ENCODE data around the gene ASB15. TPM values are rescaled to one million over a fixed set of nuclear protein-coding genes. Genes with fewer than 3 reads are reported as not detected.

The ASB15 gene
- total and polyA plus RNA-seq, 2 of the 13 experiments (the other 11 are each of a cell fraction or from before 2014, with no cell fraction given) = not detected

- TF ChIP-seq ZNF563 (CRISPR knock-in tag; IDR thresholded peaks at IDR 0.05) (no peak), TAF15 (IDR thresholded peaks at IDR 0.05; ENCODE audit: low read depth, low read length, poor library complexity, severe bottlenecking) (no peak), SP5 (CRISPR knock-in tag; IDR thresholded peaks at IDR 0.05; ENCODE audit: borderline replicate concordance, low read depth) (peak; percentile 22; the same call in 1 of the 2 replicates), HMG20A (CRISPR knock-in tag; IDR thresholded peaks at IDR 0.05; ENCODE audit: borderline replicate concordance) (no peak), SRF (IDR thresholded peaks at IDR 0.05; ENCODE audit: low read depth, low read length) (no peak), TBL1XR1 (IDR thresholded peaks at IDR 0.05; ENCODE audit: borderline replicate concordance, low read length, partially characterized antibody) (no peak), ZBTB20 (CRISPR knock-in tag; IDR thresholded peaks at IDR 0.05; ENCODE audit: borderline replicate concordance, low read depth) (no peak), AGO2 (optimal IDR thresholded peaks at IDR 0.05; ENCODE audit: low read depth, low read length) (no peak), HCFC1 (IDR thresholded peaks at IDR 0.05; ENCODE audit: low read depth, low read length) (no peak), RNF2 (conservative IDR thresholded peaks at IDR 0.05; ENCODE audit: low read depth) (no peak), ZNF333 (CRISPR knock-in tag; IDR thresholded peaks at IDR 0.05; ENCODE audit: borderline replicate concordance) (no peak), ZNF737 (CRISPR knock-in tag; IDR thresholded peaks at IDR 0.05; ENCODE audit: borderline replicate concordance) (no peak)
- TF ChIP-seq, protein P1, sequence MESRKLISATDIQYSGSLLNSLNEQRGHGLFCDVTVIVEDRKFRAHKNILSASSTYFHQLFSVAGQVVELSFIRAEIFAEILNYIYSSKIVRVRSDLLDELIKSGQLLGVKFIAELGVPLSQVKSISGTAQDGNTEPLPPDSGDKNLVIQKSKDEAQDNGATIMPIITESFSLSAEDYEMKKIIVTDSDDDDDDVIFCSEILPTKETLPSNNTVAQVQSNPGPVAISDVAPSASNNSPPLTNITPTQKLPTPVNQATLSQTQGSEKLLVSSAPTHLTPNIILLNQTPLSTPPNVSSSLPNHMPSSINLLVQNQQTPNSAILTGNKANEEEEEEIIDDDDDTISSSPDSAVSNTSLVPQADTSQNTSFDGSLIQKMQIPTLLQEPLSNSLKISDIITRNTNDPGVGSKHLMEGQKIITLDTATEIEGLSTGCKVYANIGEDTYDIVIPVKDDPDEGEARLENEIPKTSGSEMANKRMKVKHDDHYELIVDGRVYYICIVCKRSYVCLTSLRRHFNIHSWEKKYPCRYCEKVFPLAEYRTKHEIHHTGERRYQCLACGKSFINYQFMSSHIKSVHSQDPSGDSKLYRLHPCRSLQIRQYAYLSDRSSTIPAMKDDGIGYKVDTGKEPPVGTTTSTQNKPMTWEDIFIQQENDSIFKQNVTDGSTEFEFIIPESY (CRISPR knock-in tag; IDR thresholded peaks at IDR 0.05) = no peak
- TF ChIP-seq, protein P2, sequence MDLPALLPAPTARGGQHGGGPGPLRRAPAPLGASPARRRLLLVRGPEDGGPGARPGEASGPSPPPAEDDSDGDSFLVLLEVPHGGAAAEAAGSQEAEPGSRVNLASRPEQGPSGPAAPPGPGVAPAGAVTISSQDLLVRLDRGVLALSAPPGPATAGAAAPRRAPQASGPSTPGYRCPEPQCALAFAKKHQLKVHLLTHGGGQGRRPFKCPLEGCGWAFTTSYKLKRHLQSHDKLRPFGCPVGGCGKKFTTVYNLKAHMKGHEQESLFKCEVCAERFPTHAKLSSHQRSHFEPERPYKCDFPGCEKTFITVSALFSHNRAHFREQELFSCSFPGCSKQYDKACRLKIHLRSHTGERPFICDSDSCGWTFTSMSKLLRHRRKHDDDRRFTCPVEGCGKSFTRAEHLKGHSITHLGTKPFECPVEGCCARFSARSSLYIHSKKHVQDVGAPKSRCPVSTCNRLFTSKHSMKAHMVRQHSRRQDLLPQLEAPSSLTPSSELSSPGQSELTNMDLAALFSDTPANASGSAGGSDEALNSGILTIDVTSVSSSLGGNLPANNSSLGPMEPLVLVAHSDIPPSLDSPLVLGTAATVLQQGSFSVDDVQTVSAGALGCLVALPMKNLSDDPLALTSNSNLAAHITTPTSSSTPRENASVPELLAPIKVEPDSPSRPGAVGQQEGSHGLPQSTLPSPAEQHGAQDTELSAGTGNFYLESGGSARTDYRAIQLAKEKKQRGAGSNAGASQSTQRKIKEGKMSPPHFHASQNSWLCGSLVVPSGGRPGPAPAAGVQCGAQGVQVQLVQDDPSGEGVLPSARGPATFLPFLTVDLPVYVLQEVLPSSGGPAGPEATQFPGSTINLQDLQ (CRISPR knock-in tag; IDR thresholded peaks at IDR 0.05) = no peak
- TF ChIP-seq, protein P3, sequence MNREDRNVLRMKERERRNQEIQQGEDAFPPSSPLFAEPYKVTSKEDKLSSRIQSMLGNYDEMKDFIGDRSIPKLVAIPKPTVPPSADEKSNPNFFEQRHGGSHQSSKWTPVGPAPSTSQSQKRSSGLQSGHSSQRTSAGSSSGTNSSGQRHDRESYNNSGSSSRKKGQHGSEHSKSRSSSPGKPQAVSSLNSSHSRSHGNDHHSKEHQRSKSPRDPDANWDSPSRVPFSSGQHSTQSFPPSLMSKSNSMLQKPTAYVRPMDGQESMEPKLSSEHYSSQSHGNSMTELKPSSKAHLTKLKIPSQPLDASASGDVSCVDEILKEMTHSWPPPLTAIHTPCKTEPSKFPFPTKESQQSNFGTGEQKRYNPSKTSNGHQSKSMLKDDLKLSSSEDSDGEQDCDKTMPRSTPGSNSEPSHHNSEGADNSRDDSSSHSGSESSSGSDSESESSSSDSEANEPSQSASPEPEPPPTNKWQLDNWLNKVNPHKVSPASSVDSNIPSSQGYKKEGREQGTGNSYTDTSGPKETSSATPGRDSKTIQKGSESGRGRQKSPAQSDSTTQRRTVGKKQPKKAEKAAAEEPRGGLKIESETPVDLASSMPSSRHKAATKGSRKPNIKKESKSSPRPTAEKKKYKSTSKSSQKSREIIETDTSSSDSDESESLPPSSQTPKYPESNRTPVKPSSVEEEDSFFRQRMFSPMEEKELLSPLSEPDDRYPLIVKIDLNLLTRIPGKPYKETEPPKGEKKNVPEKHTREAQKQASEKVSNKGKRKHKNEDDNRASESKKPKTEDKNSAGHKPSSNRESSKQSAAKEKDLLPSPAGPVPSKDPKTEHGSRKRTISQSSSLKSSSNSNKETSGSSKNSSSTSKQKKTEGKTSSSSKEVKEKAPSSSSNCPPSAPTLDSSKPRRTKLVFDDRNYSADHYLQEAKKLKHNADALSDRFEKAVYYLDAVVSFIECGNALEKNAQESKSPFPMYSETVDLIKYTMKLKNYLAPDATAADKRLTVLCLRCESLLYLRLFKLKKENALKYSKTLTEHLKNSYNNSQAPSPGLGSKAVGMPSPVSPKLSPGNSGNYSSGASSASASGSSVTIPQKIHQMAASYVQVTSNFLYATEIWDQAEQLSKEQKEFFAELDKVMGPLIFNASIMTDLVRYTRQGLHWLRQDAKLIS (CRISPR knock-in tag; IDR thresholded peaks at IDR 0.05) = no peak
These were observed 6.8 kb upstream of the ASB15 start (continued) for GRCh38 chr7:123594813-123595241.
